GM18909 (cell line): Measurements from ENCODE around the gene SRGAP1.

Source experiments
- ATAC-seq: cut with Tn5 transposase; IDR thresholded peaks from one replicate; pipeline ENCODE4 v1.9.1; 2021; ENCODE audit warnings: mild to moderate bottlenecking; ENCODE audit not compliant: unreplicated experiment, poor library complexity

The SRGAP1 gene

DNA sequence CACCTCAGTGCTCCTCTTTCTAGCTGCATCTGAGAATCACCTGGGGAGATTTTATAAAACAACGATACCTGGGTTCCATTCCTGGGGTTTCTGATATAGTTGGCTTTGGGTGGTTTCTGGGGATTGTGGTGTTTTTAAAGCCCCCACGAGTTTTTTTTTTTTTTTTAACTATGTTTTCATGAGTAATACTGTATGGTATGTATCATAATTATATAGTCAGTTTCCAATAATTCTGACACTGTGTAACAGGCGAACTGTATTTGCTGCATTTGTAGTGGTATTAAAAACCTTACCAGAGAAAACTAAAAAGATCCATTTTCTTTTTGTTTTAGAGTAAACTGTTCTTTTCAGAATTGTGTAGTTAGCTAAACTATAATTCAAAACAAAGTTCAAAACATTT lies 84.9 kb downstream of the SRGAP1 start:
- ATAC-seq, result no peak

DNA sequence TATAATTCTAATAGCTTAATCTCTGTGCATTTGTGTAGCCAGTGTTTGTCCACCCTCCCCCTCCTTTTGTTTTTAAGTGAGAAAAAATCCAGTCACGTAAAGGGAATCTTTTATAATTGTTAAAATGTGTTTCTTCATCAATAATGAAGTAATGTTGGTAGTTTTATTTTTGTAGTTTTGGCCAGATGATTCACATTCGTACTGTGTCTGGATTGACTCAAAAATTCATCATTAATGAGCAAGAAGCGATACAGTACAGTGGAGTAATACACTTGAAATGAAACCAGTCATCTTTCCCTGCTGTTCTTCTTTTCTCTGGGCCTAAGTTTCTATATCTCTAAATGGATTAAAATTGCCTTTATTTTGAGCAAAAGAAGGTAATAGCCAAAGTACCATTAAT lies 86.5 kb downstream of the SRGAP1 start:
- ATAC-seq, result no peak

DNA sequence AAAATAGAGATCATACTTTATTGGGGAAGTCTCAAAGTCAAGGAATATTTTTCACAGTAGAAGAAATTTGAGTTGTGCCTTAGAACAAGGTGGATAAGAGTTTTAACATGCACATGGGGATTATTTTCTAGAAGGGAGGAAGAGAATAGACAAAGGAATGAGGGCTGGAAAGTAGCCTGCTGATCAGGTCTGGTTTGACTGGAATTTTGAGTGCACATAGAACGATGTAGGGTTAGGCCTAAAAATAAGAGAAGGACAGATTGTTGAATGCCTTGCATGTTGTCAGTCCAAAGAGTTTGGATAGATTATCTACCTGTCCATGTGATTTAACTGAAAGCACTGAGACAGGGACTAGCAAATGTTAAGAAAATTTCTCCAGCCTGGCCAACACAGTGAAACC lies 87.2 kb downstream of the SRGAP1 start:
- ATAC-seq, result no peak

DNA sequence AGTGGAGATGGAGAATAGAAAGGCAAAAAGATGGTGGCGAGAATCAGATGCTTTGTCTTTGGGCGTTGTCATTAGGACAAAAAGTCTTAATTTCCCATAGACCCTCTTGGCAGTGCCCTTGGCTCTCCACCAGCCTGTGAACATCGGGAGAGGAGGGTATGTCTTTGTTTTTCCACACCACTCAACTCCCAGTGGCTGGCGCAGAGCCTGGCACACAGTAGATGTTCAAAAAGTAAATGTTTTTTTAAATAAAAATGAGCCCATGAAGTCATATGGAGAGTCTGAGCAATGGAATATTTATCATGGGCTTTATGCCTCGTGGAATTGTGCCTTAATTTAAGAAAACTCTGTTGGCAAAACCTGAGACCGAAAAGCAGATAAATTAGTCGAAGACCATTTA lies 90.4 kb downstream of the SRGAP1 start:
- ATAC-seq, result no peak

DNA sequence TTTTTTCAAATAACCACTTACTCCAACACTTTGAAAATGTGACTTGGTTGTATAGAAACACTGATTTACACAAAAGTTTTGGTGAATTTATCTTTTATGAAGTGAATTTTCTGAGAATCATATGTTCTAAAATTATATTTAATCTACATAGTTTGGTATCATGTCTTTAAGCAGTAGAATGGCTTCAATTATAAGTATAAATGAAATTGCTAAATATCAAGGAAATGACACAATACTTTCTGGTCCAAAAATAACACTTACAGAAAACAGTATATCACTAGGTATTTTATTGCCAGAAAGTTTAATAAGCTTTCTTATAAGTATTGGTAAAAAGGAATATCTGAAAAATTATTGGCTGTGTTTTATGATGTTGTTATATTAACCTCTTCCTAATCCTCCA lies 90.9 kb downstream of the SRGAP1 start:
- ATAC-seq, result no peak

DNA sequence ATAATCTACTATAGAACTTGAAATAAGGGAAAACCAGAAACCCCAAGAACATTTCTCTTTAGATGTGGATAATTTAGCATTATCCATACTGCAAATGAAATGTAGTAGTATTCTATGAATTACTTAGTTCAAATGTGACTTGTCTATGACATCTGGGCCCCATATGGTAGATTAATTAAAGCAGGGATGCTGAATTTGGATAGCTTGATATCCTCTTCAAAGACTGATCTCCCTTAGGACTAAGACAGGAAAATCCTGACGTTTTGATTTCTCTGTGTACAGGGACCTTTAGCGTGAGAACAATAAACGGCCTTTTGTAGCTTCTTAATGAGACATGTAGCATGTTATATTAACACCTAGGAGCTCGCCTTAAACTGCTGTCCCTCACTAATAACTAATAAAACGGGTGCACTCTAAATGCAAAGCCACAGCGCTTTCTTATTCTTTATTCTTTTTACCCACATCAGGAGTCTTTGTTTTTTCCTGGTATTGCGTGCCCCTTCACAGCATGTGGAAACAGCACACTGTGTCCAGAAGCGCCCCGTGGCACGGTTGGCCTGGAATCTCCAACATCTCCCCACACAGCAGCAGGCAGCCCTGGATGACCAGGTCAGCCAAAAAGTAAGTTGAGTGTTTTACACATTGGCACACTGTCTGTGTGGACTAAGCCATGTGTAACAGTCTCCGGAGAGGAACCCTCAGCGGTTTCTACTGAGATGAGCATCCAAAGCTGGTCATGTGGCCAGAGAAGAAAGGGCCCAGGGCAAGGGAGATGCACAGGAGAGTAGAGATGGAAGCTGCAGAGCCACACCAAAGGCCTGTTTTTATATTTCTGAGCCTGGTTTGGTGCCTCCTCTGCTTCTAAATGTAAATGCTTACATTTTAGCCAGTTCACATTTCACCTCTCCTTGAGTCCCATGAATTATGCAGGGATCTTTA lies 93.1 kb downstream of the SRGAP1 start:
- no peak for ATAC-seq

DNA sequence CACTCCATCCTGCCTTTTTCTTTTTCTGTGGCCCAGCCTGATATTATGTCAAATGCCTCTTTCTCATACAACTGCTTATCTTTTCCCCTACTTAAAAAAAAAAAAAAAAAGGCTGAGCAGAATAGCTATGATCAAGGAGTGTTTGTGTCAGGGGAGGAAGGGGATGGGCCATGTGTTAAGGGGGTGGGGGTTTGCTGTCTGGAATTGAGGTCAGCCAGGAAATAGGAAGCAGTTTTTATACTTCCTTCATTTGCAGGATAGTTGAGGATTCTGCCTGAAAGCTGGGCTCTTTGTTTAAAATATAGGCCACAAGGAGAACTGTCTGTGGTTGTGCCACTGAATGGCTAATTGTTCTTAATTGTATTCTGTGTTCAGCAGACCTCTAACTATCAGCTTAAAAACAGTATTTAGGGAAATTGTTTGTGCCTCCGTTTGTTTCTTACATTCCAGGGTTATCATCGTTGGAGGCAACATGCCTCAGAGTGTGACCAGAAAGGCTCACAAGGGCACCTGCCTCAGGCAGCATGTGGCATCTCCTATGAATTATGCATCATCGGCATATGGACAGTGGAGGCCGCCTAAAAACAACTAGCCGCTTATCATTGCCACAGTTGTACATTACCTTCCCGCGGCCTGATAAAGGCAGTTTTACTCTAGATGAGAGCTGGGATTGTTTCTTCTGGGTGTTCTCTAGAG lies 96.0 kb downstream of the SRGAP1 start:
- no peak for ATAC-seq

DNA sequence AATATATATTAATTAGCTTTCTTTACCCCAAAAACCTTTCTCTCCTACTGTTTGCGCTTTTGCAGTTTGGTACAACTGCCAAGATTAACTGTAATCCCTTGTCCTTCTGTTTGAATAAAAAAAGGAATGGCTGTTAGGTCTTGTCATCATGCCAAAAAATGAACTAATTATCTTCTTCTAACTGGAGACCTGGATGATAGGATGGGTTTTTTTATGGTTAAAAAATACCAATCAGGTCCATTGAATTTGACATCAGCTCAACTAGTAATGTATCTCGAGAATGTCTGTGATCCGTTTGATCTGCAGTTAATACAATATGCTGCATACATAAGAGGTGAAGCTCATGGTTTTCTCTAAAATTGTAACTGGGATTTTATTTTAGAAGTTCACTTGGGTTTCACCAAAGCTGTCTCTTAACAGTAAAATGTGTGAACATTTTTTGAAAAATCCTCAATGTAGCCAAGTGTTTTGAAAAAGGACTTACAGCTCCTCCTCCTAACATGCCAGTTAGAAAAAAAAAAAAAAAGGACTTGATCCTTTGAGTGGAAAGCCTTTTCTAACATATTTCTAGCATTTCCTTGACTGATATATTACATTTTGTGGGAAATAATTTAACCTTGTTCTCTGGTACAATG lies 96.8 kb downstream of the SRGAP1 start:
- no peak for ATAC-seq

DNA sequence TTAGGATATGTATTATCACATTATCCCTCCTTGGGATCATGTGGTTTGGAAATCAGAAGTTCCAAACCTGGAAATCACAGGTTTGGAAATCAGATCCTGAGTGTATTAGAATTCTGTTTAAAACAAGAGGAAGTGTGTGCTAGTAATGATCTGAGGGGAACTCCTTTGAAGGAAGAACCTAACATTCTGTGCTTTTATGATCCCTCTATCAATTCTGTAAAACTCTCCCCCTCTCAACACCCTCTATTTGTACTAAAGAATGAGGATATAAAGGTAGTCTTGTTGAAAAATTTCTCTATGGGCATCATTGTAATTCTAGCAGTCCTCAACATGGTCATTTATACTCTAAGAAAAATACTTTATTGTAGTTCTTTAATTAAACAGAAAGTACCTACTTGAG lies 97.4 kb downstream of the SRGAP1 start:
- ATAC-seq, result no peak

DNA sequence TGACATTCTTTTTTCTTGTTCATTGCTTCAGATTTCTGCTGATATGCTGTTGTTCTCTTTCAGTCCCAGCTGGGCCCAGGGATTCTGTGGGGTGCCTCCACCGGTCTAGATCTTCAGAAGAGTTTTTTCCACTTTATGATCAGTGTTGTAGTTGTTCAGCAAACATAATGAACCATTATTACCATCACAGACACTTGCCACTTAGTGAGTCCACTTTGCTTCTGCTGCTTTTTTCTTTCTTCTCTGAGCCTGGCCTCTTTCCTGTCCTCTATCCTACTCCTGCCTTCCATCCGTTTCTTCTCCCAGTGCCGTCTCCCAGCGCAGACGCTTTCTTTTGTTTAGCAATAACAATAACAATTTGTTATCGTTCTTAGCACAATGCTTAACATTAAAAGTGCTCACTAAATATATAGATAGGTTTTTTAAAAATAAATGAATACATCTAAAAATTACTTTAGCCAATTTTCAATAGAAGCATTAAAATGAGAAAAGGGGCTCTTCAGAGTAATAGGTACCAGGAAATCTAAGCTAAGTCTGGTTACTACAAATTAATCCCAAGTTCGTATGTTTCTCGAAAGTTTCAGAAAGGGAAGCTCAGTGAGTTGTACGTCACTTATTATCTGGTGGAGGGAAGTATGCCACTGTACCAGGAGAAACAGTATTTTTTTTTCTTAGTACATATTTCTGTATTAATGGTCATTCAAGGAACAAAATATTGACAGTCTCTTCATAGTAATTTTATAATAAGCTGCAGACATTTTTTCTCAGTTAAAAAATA lies 98.2 kb downstream of the SRGAP1 start:
- ATAC-seq, result no peak

DNA sequence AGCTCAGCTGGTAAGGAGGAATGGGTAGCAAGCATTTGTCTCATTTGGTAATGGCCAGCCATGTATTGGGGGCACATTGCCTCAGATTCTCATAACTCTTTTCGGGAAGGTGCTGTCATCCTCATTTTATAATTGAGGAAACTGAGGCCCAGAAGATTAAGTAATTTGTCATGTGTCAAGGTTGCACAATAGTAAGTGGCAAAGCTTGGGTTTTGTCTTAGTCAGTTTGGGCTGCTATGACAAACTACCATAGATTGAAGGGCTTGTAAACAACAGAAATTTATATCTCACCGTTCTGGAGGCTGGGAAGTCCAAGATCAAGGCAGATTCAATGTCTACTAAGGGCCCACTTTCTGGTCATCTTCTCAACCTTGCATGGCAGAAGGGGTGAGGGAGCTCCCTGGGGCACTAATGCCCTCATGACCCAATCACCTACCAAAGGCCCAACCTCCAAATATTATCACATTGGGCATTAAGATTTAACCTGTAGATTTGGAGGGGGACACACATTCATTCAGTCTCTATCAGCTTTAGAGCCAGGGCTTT lies 99.6 kb downstream of the SRGAP1 start:
- no peak for ATAC-seq

DNA sequence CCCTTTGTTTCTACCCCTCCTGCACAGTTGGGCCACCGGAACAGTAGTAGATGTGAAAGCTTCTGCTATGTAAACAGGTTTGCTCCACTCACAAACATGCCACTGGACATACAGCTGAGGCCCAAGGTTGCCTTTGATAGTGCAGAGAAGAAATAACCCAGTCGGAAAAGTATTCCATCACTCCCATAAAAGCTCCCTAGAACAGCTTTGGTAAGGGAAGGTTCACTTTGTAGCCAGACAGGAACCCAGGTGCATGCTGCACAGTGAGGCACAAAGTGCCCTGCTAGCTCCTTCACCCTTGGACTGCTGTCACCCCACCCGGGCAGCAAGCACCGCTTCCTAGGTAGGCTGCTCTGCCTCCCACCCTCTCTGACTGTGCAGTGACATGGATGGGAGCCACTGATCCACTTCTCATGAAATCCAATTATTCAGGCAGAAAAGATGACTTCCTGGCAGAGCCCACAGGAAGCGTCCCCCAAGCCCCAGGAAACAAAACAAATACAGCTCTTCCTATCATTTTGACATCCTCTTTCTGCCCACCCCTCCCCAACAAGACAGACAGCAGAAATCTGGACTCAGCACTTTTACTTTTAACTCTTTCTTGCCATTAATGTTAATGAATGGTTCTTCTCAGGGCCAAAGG lies 100.2 kb downstream of the SRGAP1 start:
- ATAC-seq, result no peak

DNA sequence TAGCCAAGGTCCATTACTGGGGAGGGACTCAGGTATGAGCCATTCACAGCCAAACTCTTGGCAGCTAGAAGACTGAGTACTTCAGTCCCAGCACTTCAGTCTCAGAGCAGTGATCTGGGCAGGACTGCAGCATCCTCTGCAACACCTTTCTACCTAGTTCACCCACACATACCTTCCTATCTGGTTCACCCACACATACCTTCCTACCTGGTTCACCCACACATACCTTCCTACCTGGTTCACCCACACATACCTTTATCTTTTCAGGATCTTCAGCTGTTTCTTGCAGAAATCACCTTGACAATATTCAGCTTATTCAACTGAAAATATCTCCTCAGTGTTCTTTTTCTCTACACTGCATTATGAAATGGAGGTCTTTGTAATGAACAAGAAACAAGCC lies 101.3 kb downstream of the SRGAP1 start:
- no peak for ATAC-seq

DNA sequence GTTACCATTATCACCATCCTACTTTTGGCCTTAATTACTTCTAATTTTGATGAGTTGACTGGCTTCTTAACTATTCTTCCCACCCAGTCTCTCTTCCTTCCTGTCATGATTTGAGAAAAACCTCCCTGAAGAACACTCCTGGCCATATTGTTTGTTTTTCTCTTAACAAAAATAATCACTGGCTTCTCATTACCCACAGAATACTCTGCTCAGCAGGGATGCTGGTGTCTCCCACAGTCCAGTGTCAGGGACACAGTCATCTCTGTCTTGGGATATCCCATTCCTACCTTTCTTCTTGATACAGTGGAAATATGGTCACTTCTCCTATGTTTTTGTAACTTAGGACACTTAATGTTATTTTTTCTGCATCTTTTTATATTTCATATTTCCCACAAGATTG lies 103.7 kb downstream of the SRGAP1 start:
- no peak for ATAC-seq

DNA sequence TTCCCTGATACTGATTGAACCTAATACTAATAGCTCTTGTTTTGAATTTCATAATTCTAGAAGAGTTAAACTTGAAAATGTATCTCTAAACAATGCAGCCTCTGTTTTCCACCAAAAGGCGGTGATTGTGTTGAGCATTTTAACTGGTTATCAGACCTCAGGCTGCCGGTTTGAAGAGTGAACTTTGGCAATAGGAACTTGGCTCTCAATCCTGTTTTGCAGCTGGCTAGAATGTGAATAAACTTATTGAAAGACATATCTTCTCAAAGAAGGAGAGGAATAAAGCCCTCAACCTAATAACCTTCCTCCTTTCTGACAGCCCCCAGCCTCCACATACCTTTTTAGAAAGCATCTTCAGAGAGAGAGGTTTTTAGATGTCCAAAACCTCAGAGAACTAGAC lies 105.4 kb downstream of the SRGAP1 start:
- ATAC-seq, result no peak

DNA sequence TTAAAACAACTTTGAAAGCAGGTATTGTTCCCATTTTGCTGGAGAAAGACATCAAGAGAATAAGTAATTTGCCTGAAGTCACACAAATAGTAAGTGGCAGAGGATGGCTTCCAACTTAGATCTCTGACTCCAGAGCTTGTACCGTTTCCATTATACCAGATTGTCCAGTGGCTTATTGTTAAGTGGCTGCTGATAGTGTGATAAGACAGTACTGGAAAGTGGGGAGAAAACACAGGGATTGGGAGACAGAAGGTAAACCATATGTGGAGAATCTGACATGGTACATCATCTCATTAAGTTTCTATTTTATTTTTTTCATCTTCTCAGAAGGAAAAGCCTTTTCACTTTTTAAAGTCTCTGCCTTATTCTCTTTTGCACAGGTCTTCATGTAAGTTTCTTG lies 108.5 kb downstream of the SRGAP1 start:
- no peak for ATAC-seq

DNA sequence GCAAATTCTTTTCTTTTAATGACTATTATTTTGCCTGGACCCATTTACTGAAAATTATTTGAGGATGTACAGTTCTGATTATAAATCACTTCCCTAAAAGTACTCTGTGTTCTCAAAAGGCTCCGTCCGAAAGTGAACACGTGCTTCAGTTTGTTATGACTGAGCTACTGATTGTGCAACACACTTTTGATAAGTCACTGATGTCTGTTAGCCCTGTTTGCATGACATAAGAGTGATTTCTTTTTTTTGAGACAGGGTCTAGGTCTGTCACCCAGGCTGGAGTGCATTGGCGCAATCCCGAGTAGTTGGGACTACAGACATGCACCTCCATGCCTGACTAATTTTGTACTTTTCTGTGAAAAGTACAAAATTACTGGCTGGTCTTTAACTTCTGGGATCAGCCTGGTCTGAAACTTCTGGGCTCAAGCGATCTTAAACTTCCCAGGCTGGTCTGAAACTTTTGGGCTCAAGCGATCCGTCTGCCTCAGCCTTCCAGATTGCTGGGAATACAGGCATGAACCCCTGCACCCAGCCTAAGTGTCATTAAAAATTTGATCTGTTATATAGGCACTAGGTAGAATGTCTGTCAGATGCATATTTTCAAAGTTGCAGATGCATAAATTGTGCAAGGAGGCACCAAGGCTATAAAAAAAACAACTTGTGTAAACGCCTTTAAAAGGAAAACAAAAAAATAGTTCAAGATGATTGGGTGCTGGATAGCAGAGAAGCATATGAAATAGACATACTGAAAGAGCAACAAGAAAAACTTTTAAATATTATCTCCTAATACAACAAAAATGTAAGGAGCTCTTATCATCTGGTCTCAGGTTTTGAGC lies 111.5 kb downstream of the SRGAP1 start:
- ATAC-seq, result no peak

DNA sequence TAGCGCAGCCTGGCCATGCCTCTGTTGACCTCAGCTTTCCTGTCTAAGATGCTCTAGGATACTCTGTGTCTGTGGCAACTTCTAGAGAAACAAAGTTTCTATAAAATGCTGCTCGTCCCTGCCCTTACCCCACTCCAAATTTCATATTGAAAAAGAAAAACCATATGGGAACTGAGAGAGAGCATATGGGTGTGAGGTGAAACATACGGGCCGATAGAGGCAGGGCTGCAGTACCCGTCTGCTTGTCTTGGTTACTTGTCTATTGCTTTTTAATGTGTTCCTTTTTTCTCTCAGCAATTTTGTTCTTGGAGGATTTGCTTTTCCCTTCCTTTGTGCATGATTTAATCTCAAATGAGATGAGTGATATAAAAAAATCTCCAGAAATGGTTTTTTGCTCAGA lies 113.0 kb downstream of the SRGAP1 start:
- no peak for ATAC-seq
